ACC112 (cell line): Measurements from ENCODE around the gene CCDC192.

Experiments
- H2AFZ ChIP-seq: fragments of 200-600 bp; sonication (generic); one replicate; pipeline ENCODE4 v1.6.0; 2017; ENCODE audit warnings: antibody characterized with exemption, low read length; ENCODE audit not compliant: unreplicated experiment
- H3K27ac ChIP-seq: fragments of 200-600 bp; sonication (generic); 2 replicates; pipeline ENCODE4 v1.5.1; 2014; ENCODE audit warnings: low read depth, mild to moderate bottlenecking, antibody characterized with exemption, low read length, moderate library complexity
- H3K27me3 ChIP-seq: fragments of 200-600 bp; sonication (generic); 2 replicates; pipeline ENCODE4 v1.6.1; 2014; ENCODE audit warnings: mild to moderate bottlenecking, antibody characterized with exemption, low read length, moderate library complexity, mixed read lengths; ENCODE audit not compliant: insufficient read depth
- H3K36me3 ChIP-seq: fragments of 200-600 bp; sonication (generic); 2 replicates; pipeline ENCODE4 v1.6.1; 2016; ENCODE audit warnings: mild to moderate bottlenecking, antibody characterized with exemption, low read length, moderate library complexity, mixed read lengths; ENCODE audit not compliant: insufficient read depth
- H3K4me1 ChIP-seq: fragments of 200-600 bp; sonication (generic); one replicate; pipeline ENCODE4 v1.6.1; 2016; ENCODE audit warnings: low read length, mixed read lengths; ENCODE audit not compliant: insufficient read depth, unreplicated experiment, control insufficient read depth
- H3K4me3 ChIP-seq: fragments of 200-600 bp; sonication (generic); 2 replicates; pipeline ENCODE4 v1.5.1; 2014; ENCODE audit warnings: mild to moderate bottlenecking, low read depth, low read length
- H3K79me2 ChIP-seq: fragments of 200-600 bp; sonication (generic); one replicate; pipeline ENCODE4 v1.6.0; 2016; ENCODE audit warnings: low read length; ENCODE audit not compliant: control insufficient read depth, unreplicated experiment, insufficient read depth

CCDC192 gene

DNA sequence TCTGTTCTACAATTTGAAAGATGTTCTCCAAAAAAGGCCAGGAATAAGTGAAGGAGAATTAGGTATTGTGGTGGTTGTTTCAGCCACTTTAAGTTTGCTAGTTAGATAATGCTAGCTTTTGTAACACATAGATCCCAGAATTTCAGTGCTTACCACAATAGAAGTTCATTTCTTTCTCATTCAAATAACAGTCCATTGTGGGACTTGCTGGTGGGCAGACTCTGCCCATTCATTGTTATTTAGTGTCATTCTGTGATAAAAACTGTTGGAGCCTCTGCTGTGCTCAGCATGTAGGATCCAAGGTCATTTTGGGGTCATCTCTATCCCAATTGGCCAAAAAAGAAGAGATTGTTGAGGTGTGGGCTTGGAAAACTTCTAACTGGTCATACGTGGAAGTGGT, 106.8 kb downstream of the CCDC192 start:
- no peaks in the 10 kb centered on the region for H3K27me3 ChIP-seq
- no peaks in the 10 kb centered on the region for H3K79me2 ChIP-seq
- H3K4me1 ChIP-seq = peaks cover 29% of the 10 kb centered on the region
- no peak overlapping the region for H2AFZ ChIP-seq
- no peak overlapping the region for H3K27ac ChIP-seq
- no peaks in the 10 kb centered on the region for H3K36me3 ChIP-seq
- H3K4me3 ChIP-seq = no peak overlapping the region

DNA sequence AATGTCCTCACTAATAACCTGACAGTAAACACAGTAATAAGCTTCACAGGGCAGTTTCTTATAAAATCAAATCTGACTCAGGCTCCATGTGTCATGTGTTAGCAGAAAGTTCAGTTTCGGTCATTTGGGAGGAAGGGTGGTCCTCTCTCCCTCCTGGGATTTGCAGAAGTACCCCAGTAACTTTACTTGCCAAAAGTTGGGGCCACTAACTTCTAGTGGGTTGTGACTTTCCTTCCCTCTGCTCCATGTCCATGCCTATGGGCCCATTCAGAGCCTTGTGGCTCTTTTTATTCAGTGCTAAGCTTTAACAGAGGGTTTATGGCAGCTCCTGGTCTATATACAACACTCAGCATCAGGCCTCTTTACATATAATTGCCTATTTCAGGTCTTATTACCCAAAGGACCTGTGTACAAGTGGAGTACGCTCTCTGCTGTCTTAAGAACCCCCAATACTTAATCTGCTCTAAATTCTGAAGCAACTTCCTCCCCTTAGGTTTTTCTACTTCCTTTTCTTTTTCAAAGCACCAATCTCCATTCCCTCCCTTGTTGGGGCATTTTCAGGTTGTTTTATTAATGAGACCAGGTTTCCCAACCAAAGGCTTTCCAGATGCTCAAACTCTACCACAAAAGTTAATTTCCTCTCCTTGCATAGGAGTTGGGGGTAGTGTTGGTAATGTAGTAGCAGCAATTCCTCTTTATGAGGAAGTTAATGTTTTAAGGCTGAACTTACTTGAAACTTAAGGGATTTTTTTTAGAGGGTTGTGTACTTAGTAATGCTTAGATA, 107.7 kb downstream of the CCDC192 start:
- Histone ChIP-seq H3K27ac (no peak overlapping the region), H3K79me2 (no peaks in the 10 kb centered on the region), H2AFZ (no peak overlapping the region)

DNA sequence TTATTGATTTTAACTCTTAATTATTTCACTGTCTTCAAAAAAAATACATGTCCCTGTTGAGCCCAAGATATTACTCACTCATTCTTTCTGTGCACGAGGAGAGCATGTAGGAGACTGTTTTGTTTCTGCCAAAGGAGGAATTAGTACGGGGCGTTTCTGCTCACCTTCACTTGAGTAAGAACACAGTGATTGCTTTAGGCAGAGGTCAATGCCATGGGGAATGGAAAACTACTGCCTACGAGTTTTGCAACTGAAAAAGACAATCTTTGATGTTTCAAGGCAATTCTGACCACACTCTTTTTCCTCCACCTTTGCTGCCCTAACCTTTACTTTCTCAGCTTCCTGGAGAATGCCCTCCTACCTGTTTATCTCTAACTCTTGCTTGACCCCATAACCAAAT, 109.4 kb downstream of the CCDC192 start:
- Histone ChIP-seq H2AFZ (peak overlapping the region; percentile 86), H3K4me1 (peaks cover 29% of the 10 kb centered on the region), H3K36me3 (no peaks in the 10 kb centered on the region), H3K27ac (no peak overlapping the region), H3K79me2 (no peaks in the 10 kb centered on the region), H3K27me3 (no peaks in the 10 kb centered on the region), H3K4me3 (no peak overlapping the region)

More for the DNA sequence above, 107.7 kb downstream of the CCDC192 start:
- H3K27me3 ChIP-seq = no peaks in the 10 kb centered on the region
- peaks cover 29% of the 10 kb centered on the region for H3K4me1 ChIP-seq
- H3K36me3 ChIP-seq = no peaks in the 10 kb centered on the region
- no peak overlapping the region for H3K4me3 ChIP-seq

DNA sequence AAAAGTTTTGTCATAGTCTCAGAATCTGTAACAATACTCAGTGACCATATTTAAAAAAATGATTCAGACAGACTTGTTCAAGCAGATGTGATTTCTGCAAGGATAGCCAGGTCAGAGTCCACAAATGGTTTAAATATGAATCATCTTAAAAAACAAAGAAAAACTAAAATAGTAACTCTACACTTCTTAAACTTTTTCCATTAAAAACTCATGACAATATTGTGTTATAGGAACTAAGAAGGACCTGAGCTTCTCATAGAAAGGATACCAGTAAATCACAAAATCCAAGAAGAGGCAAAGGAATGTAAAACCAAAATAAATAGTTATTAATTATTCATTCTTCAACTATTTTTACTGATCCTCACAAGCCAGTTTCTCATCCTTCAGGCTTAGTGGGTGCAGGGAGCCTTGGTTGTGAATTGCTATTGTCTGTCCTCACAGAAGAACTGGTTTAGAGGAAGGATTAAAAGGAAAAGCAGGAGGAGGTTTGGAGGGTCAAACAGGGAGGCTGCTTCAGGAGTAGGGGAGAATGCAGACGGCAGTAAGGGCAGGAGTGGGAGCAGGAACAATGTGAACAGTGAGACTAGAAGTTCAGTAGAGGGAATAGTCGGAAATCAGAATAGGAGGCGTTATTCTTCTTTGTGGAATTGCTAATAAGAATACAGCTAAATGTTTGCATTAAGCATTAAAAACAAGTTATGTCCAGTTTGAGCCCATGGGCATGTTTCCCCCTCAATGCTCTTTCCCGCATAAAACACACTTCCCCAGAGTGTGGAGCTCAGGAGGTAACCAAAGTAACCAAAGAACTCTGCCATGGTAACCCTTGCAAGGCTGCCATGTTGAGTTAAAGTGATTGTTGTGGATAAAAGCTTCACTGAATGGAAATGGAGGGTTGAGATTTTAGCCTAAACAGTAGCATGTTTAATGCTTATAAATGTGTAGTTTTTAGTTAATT, 110.7 kb downstream of the CCDC192 start:
- Histone ChIP-seq H3K4me1 (peaks cover 29% of the 10 kb centered on the region), H3K79me2 (no peaks in the 10 kb centered on the region), H3K36me3 (no peaks in the 10 kb centered on the region), H2AFZ (peak overlapping the region; percentile 46), H3K27me3 (no peaks in the 10 kb centered on the region), H3K27ac (peak overlapping the region; percentile 75), H3K4me3 (no peak overlapping the region)

DNA sequence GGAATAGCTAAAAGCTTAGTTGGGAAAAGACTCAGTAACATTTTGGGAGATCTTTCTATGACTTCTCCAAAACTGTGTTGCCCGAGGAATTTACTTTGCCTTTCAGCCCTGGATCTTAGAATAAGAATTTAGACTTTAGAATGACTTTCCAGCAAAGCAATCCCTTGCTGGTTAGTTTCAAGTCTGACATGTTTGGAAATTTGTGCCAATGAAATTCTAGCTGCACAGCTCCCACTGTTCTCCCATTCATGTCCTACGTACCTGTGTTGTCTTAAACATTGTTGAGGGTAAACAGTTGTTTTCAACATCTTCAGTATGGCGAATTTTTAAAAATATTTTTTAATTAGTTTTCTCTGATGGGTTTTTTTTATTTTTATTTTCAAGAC, 111.4 kb downstream of the CCDC192 start:
- no peaks in the 10 kb centered on the region for H3K79me2 ChIP-seq
- H3K36me3 ChIP-seq = no peaks in the 10 kb centered on the region
- H3K4me3 ChIP-seq = no peak overlapping the region
- peak overlapping the region; percentile 75 for H3K27ac ChIP-seq
- peak overlapping the region; percentile 46 for H2AFZ ChIP-seq
- H3K27me3 ChIP-seq = no peaks in the 10 kb centered on the region
- peaks cover 29% of the 10 kb centered on the region for H3K4me1 ChIP-seq

DNA sequence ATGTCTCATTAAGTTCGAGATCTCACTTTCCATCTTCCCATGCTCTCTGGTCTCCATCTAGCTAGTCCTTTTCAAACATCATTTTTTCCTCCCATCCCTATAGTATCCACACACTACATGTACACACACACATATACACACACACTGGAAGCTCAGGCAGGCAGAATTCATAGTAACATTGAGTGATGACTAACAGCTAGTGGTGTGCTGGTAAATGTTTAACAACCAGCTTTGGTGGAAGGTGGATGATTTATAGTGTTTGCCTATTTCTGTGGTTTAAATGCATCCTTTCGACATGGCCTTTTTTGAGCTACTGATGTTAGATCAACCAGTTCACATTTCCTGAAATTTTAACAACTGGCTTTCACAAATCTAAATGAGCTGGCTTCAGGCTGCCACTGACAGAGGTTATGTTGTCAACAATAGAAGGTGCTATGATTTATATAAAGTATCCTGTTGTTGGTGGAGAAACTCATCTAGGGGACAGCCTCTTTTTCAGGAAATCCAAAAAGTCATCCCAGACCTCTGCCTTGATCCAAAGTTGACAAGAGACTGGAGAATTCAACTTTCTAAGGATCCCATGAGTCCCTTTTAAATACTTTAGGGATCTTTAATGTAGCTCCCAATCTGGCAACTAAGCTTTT, 117.8 kb downstream of the CCDC192 start:
- Histone ChIP-seq H2AFZ (no peak overlapping the region), H3K36me3 (no peaks in the 10 kb centered on the region), H3K4me1 (no peaks in the 10 kb centered on the region), H3K4me3 (no peak overlapping the region), H3K27ac (no peak overlapping the region), H3K79me2 (no peaks in the 10 kb centered on the region), H3K27me3 (no peaks in the 10 kb centered on the region)

DNA sequence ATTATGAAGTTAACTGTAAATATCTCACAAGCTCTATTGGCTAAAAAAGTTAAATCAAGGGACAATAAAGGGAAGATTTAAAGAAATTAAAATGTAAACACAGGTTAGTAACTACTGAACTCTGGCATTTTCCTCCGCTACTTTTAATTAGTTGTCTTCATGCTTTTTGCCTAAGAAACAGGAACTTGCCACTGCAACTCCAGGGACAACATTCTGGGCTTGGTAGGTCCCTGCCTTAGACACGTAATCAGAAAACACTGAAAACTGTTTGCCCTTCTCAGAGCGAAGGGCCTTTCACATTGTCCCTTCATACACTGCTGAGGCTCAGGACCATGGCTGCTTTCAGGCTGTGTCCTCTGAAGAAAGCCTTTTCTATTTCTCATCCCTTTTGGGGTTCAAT, 118.7 kb downstream of the CCDC192 start:
- Histone ChIP-seq H2AFZ (no peak overlapping the region), H3K27me3 (no peaks in the 10 kb centered on the region), H3K79me2 (no peaks in the 10 kb centered on the region), H3K27ac (no peak overlapping the region), H3K36me3 (no peaks in the 10 kb centered on the region), H3K4me1 (no peaks in the 10 kb centered on the region), H3K4me3 (no peak overlapping the region)

DNA sequence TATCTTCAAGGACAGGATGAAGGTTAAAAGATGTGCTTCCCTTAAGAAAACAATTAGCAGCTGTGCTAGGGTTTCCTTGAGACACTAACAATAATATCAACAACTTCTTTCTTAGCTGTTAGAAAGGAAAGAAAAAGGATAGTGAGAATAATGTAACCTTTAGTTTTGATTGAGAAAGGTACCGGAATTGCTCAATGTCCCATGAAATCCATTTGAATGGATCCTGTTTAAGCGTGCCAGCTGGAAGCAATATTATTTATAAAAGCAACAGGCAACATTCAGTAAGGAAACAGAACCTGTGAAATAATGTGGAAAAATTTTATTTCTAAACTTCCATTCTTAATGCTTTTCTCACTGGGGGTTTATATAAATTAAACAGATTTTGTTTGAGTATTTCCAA, 120.9 kb downstream of the CCDC192 start:
- Histone ChIP-seq H3K4me1 (no peaks in the 10 kb centered on the region), H3K79me2 (no peaks in the 10 kb centered on the region), H3K4me3 (no peak overlapping the region), H3K27ac (no peak overlapping the region), H3K36me3 (no peaks in the 10 kb centered on the region), H3K27me3 (no peaks in the 10 kb centered on the region), H2AFZ (no peak overlapping the region)

DNA sequence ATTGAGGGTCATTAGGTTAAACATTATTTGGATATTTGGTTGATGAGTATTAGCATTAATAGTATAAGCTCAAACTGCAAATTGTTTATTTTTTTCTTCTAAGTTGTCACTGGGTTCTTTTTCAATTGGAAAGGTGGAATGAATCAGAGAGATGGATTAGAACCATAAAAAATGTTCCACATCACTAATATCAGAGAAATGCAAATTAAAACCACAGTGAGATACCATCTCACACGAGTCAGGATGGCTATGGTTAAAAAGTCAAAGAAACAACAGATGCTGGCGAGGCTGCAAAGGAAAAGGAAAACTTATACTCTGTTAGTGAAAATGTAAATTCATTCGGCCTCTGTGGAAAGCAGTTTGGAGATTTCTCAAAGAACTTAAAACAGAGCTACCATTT, 122.8 kb downstream of the CCDC192 start:
- no peak overlapping the region for H3K27ac ChIP-seq
- H3K79me2 ChIP-seq = no peaks in the 10 kb centered on the region
- H3K4me1 ChIP-seq = no peaks in the 10 kb centered on the region
- H3K4me3 ChIP-seq = no peak overlapping the region
- no peak overlapping the region for H2AFZ ChIP-seq
- no peaks in the 10 kb centered on the region for H3K27me3 ChIP-seq
- H3K36me3 ChIP-seq = no peaks in the 10 kb centered on the region

DNA sequence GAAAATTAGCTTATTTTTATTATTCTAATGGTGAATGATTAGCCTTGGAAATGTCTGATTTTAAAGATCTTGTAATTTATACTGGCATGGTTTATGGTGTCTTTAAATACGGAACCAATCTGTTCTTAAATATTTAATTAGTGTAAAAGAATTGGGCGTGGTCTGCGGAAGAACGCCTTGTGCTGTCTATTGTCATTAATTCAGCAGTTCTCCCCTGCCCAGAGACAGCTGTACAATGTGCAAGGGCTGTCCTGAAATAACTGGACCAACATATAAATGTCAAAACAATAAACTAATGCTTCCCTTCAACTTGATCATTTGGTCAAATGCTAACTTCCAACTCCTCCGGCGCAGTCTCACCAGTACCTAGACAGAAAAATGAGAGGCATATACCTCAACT, 124.3 kb downstream of the CCDC192 start:
- H3K27me3 ChIP-seq = no peaks in the 10 kb centered on the region
- H2AFZ ChIP-seq = no peak overlapping the region
- H3K27ac ChIP-seq = no peak overlapping the region
- no peaks in the 10 kb centered on the region for H3K79me2 ChIP-seq
- no peaks in the 10 kb centered on the region for H3K36me3 ChIP-seq
- no peaks in the 10 kb centered on the region for H3K4me1 ChIP-seq
- no peak overlapping the region for H3K4me3 ChIP-seq
